Mucosa of descending colon (tissue), 3 donors: ENCODE data around the gene CCDC51. TPM values are rescaled to one million over a fixed set of nuclear protein-coding genes. Genes with fewer than 3 reads are reported as not detected.
"Not testable (repeated sequence)": the region's sequence is repeated elsewhere in the genome, so short reads cannot be mapped to it uniquely, and the experiment has no call there.

Experiments
- ATAC-seq: fragments of 200-7000 bp; cut with Tn5 transposase; one replicate; pipeline ENCODE4 v1.9.1; 2020; ENCODE audit warnings: mild to moderate bottlenecking, moderate library complexity
- DNase-seq, 3 donors: peaks; one replicate each; pipeline ENCODE4 v3.0.0-alpha.2; 2020
- H3K36me3 ChIP-seq: fragments of 200-600 bp; one replicate; pipeline ENCODE4 v1.8.0; 2021; ENCODE audit warnings: low read depth, mild to moderate bottlenecking
- H3K4me1 ChIP-seq: fragments of 200-600 bp; one replicate; pipeline ENCODE4 v1.8.0; 2021; ENCODE audit warnings: low read depth, mild to moderate bottlenecking
- H3K4me3 ChIP-seq: fragments of 200-600 bp; one replicate; pipeline ENCODE4 v1.8.0; 2021; ENCODE audit warnings: mild to moderate bottlenecking
- H3K9me3 ChIP-seq: fragments of 200-600 bp; one replicate; pipeline ENCODE4 v1.8.0; 2021; ENCODE audit warnings: mild to moderate bottlenecking
- intact Hi-C, 2 donors: fragments of 100-400 bp; cut with DNase I in 1 of 2; cut with micrococcal nuclease in 1 of 2; formaldehyde crosslinking; loops; one replicate each; pipeline versions ENCODE4 v1.11.0 to v1.11.1; 2022; cut with DNase I, micrococcal nuclease
- total RNA-seq, 3 donors: library from RNA; stranded (reverse); fragmentation: NEBNext Ultra II Directional in 2 of 3; extraction: Animal tissue kit (Norgen Biotek cat#: 25700) in 2 of 3; gene quantifications; one replicate each; pipeline versions ENCODE4 v1.2.1 to v1.2.4, GENCODE V29; 2021 to 2023
- TF ChIP-seq, protein P1 (sequence below): fragments of 200-600 bp; IDR thresholded peaks from one replicate; pipeline ENCODE4 v1.8.0; 2022; ENCODE audit warnings: antibody characterized with exemption, mild to moderate bottlenecking
- donor health status: DM: no; HTN: no; CAD: no; lungs with moderate emphysema.
- donor health status: DM: no; HTN: no; CAD: no.
- donor health status: DM: no; HTN: yes; CAD: no.

CCDC51 gene
- total RNA-seq, 3 donors from 2014 or later: 13.0 to 15.3 (median 14.8) TPM

DNA sequence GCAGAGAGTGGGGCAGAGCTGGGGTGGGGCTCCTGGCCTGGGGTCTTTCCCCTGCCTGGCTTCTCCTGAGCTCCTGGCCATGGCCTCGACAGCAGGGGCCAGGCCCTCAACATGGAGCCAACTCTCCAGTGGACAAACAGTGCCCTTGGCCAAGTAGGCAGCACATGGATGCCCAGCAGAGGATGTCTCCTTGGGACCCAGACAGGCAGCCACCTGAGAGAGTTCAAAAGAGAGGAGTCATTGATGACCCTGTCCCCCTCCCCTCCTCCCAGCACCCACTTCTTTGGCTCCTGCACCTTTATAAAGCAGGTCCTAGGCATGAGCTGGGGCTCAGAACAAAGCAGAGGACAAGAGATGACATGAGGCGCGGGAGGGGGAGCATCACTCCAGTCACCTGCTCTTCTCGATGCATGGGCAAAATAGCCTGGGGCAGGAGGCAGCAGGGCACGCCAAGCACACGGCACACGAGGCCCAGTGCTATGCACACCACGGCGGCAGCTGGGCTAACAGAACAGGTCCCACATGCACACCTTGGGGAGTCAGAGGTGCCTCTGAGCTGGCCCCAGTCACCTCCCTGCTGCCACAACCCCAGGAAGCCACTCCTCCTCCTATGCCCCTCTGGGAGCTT, 36.6 kb upstream of the CCDC51 start:
- DNase-seq: no peak
- intact Hi-C loops: no loop called here

DNA sequence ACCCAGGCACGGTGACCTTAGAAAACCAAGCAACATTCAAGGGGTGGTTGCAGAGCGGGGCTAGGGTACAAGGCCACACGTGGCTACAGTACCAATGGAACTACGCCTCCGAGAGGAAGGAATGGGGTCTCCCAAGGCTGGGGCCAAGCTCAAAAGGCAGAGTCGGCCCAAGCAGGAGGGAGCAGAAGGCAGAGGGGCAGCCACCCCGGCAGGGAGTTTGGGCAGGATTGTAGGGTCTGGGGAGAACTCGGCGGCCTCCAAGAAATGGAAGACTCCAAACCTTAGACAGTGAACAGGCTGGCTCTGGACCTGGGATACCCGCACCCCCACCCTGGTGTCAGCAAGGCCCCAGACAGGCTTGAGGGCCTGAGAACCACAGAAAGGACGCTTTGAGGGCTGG, 35.3 kb upstream of the CCDC51 start:
- H3K9me3 ChIP-seq: no peaks in the 10 kb centered on the region
- H3K36me3 ChIP-seq: no peaks in the 10 kb centered on the region
- DNase-seq (no peak), ATAC-seq (no peak)
- TF ChIP-seq, protein P1, sequence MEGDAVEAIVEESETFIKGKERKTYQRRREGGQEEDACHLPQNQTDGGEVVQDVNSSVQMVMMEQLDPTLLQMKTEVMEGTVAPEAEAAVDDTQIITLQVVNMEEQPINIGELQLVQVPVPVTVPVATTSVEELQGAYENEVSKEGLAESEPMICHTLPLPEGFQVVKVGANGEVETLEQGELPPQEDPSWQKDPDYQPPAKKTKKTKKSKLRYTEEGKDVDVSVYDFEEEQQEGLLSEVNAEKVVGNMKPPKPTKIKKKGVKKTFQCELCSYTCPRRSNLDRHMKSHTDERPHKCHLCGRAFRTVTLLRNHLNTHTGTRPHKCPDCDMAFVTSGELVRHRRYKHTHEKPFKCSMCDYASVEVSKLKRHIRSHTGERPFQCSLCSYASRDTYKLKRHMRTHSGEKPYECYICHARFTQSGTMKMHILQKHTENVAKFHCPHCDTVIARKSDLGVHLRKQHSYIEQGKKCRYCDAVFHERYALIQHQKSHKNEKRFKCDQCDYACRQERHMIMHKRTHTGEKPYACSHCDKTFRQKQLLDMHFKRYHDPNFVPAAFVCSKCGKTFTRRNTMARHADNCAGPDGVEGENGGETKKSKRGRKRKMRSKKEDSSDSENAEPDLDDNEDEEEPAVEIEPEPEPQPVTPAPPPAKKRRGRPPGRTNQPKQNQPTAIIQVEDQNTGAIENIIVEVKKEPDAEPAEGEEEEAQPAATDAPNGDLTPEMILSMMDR: no peak
- intact Hi-C loops: no loop called here
- peaks cover 23% of the 10 kb centered on the region for H3K4me1 ChIP-seq
- H3K4me3 ChIP-seq: no peak overlapping the region

More for the DNA sequence above, 36.6 kb upstream of the CCDC51 start:
- H3K9me3 ChIP-seq: no peaks in the 10 kb centered on the region
- TF ChIP-seq, protein P1: no peak
- H3K4me1 ChIP-seq: peaks cover 15% of the 10 kb centered on the region
- H3K4me3 ChIP-seq: no peak overlapping the region
- ATAC-seq: no peak
- no peaks in the 10 kb centered on the region for H3K36me3 ChIP-seq

DNA sequence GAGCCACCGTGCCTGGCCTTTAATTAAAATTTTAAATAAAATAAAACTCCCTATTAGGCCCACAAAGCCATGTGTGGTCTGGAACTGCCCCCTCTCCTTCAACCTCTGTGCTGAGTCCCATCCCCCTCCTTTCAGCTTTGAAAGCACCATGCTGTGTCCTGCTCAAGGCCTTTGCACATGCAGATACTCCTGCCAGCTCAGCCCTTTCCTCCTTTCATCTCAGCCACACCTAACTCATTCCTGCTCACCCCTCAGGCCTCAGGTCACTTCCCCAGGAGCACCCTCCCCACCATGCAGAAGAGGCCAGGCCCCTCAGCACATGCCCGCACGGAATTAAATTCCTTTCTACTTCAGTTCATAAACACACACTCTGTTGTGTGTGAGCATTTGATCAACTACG, 34.7 kb upstream of the CCDC51 start:
- H3K36me3 ChIP-seq: no peaks in the 10 kb centered on the region
- TF ChIP-seq, protein P1: no peak
- intact Hi-C loops: no loop called here
- peaks cover 23% of the 10 kb centered on the region for H3K4me1 ChIP-seq
- ATAC-seq (no peak), DNase-seq (no peak)
- no peak overlapping the region for H3K4me3 ChIP-seq
- H3K9me3 ChIP-seq: no peaks in the 10 kb centered on the region

DNA sequence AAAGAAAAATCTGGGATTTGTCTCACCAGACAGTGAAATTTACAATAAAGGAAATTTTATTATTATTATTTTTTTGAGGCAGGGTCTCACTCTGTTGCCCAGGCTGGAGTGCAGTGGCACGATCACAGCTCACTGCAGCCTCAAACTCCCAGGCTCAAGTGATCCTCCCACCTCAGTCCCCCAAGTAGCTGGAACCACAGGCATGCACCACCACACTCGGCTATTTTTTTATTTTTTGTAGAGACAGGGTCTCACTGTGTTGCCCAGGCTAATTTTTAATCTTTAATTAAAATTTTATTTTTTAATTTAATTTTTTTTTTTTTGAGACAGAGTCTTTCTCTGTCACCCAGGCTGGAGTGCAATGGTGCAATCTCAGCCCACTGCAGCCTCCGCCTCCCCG, 34.1 kb upstream of the CCDC51 start:
- H3K9me3 ChIP-seq, intact Hi-C loops, H3K36me3 ChIP-seq, DNase-seq, ATAC-seq, H3K4me3 ChIP-seq: not testable (repeated sequence)
- peaks cover 29% of the 10 kb centered on the region for H3K4me1 ChIP-seq

DNA sequence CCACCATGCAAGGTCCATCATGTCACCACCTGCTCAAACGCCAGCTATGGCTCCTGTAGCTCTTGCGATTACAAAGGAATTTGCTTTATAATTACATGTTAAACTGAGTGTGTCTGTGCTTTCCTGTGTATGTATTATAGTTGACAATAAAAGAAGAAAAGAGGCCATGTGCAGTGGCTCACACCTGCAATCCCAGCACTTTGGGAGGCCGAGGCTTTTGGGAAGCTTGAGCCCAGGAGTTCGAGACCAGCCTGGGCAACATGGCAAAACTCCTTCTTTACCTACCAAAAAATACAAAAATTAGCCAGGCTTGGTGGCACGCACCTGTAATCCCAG, 33.7 kb upstream of the CCDC51 start:
- DNase-seq (no peak), ATAC-seq (no peak)
- H3K36me3 ChIP-seq: no peaks in the 10 kb centered on the region
- H3K4me3 ChIP-seq: no peak overlapping the region
- TF ChIP-seq, protein P1: no peak
- intact Hi-C loops: no loop called here
- H3K4me1 ChIP-seq: peaks cover 31% of the 10 kb centered on the region
- H3K9me3 ChIP-seq: no peaks in the 10 kb centered on the region

DNA sequence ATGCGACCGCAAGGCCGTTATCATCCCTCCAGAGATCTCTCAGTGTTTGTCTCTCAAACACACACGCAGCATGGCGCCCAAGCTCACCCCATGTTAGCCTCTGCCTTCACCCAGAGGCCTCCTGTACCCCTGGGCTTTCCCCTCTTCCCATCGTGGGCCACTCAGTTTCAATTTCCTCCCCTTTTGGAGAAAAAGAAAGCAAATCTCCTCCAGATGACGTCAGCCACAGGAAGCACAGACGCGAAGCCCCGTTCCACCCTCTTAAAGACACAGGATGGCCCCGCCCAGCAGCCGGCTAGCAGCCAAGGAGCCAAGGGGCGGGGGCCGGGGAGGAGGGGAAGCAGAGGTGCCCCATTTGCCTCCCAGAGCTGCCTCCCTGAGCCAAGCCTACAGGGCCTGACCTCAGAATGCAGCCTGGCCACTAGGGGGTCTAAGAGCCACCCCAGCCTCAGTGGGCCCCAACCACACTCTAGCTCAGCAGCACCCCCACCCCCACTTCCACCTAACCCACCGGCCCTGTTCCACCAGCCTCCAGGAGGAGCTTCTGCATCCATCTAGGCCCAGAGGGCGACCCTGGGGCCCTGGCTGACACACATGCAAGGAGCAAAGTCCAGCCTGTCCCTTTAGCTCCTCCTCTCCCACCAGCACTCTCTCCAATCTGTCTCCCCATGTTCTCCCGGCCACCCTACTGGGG, 33.2 kb upstream of the CCDC51 start:
- intact Hi-C loops: no loop called here
- no peaks in the 10 kb centered on the region for H3K9me3 ChIP-seq
- DNase-seq (peak; percentile 95 to 97 (median 95)), ATAC-seq (peak; percentile 94)
- H3K36me3 ChIP-seq: no peaks in the 10 kb centered on the region
- H3K4me1 ChIP-seq: peaks cover 37% of the 10 kb centered on the region
- peak overlapping the region; percentile 23 for H3K4me3 ChIP-seq
- TF ChIP-seq, protein P1: peak; percentile 35
